Vagina (tissue), 2 donors: ENCODE measurements around the gene TIMP3. TPM values are rescaled to one million over a fixed set of nuclear protein-coding genes. Genes with fewer than 3 reads are reported as not detected.
A peak's percentile ranks its signal among the peaks of the same experiment; 100 is the strongest.

Experiments
- DNase-seq, 2 donors: peaks; one replicate each; pipeline ENCODE4 v3.0.0-alpha.2; 2017; ENCODE audit errors: extremely low spot score in 2 of 2
- H3K27ac ChIP-seq: fragments of 200-600 bp; sonication (generic); one replicate; pipeline ENCODE4 v1.5.1; 2019
- H3K27me3 ChIP-seq: fragments of 200-600 bp; sonication (generic); one replicate; pipeline ENCODE4 v1.5.1; 2019
- H3K36me3 ChIP-seq, 2 donors: fragments of 200-600 bp; sonication (generic); one replicate each; pipeline ENCODE4 v1.5.1; 2017 to 2019
- H3K4me1 ChIP-seq: fragments of 200-600 bp; sonication (generic); one replicate; pipeline ENCODE4 v1.5.1; 2019
- H3K4me3 ChIP-seq, 2 donors: fragments of 200-600 bp; sonication (generic); 1 replicate in 1 of 2; 2 replicates in 1 of 2; pipeline ENCODE4 v1.5.1; 2016 to 2019
- H3K9me3 ChIP-seq: fragments of 200-600 bp; sonication (generic); one replicate; pipeline ENCODE4 v1.5.1; 2019
- POLR2A ChIP-seq, 2 donors: fragments of 450-650 bp; IDR thresholded peaks; one replicate each; pipeline ENCODE4 v1.6.1; 2017; ENCODE audit warnings: antibody characterized with exemption in 2 of 2, mild to moderate bottlenecking in 2 of 2, moderate library complexity in 2 of 2
- POLR2AphosphoS5 ChIP-seq, 2 donors: sonication (generic); formaldehyde crosslinking; IDR thresholded peaks; one replicate each; pipeline ENCODE4 v1.9.0; 2017; ENCODE audit warnings: antibody characterized with exemption in 2 of 2, mild to moderate bottlenecking in 2 of 2, low read depth in 1 of 2; ENCODE audit not compliant: insufficient read depth in 1 of 2
- intact Hi-C: fragments of 100-400 bp; cut with DNase I; formaldehyde crosslinking; loops from one replicate; pipeline ENCODE4 v1.15.1; 2023
- total RNA-seq: library from RNA; depleted of rRNA; stranded (reverse); fragments of >200 nt; gene quantifications from one replicate; pipeline ENCODE4 v1.2.3, GENCODE V29; 2016
- TF ChIP-seq, protein P1 (sequence below), 3 experiments: fragments of 450-650 bp in 2 of 3; fragments of 200-600 bp in 1 of 3; sonication (generic) in 1 of 3; IDR thresholded peaks; one replicate each; pipeline ENCODE4 v1.5.1; 2017 to 2019; ENCODE audit warnings: antibody characterized with exemption in 3 of 3, mild to moderate bottlenecking in 2 of 3, moderate library complexity in 2 of 3

Gene TIMP3
- total RNA-seq, 1 donor from 2014 or later, result 262 TPM

DNA sequence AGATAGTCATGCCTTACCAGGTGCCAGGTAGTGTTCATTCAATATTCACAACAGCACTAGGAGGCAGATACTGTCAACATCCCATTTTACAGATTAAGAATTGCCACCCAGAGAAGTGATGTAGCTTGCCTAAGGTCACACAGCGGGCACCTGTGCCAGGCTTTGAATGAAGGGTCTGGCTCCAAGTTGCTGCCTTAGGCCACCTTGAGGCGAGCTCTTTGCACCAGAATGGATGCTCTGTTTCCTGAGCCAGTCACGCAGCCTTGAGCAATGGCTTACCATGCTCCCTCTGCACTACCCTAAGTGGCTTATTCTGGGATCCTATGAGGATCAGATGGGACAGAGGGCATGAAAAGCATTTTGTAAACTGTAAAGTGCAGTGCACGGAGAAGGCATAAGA, 25.1 kb upstream of the TIMP3 start:
- TF ChIP-seq, protein P1, sequence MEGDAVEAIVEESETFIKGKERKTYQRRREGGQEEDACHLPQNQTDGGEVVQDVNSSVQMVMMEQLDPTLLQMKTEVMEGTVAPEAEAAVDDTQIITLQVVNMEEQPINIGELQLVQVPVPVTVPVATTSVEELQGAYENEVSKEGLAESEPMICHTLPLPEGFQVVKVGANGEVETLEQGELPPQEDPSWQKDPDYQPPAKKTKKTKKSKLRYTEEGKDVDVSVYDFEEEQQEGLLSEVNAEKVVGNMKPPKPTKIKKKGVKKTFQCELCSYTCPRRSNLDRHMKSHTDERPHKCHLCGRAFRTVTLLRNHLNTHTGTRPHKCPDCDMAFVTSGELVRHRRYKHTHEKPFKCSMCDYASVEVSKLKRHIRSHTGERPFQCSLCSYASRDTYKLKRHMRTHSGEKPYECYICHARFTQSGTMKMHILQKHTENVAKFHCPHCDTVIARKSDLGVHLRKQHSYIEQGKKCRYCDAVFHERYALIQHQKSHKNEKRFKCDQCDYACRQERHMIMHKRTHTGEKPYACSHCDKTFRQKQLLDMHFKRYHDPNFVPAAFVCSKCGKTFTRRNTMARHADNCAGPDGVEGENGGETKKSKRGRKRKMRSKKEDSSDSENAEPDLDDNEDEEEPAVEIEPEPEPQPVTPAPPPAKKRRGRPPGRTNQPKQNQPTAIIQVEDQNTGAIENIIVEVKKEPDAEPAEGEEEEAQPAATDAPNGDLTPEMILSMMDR (IDR thresholded peaks at IDR 0.05), result no peak
- H3K27me3 ChIP-seq, result no peaks in the 10 kb centered on the region
- peaks cover 8% of the 10 kb centered on the region for H3K4me1 ChIP-seq
- intact Hi-C loops, result no loop called here
- H3K4me3 ChIP-seq, result no peak overlapping the region
- no peaks in the 10 kb centered on the region for H3K36me3 ChIP-seq
- DNase-seq, result no peak
- H3K27ac ChIP-seq, result no peak overlapping the region
- no peaks in the 10 kb centered on the region for H3K9me3 ChIP-seq

DNA sequence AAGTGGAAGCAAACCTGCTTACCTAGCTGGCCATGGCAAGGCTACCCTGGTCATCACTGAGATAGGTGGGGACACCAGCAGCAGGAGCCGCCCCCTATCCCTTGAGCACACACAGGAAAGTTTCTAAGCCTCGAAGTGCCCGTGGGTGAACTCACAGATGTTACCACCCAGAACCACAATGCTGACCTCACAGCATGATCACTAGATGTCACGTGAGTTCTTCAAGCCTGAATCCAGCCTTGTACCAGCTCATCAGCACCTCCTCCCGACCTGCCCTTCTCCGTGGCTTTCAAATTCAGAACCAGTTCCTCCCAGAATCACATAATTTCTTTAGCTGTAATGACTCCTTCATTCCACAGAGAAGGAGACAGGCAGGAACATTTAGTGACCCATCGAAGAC, 24.7 kb upstream of the TIMP3 start:
- intact Hi-C loops, result no loop called here
- DNase-seq, result no peak
- Histone ChIP-seq H3K4me3 (no peak overlapping the region), H3K36me3 (no peaks in the 10 kb centered on the region), H3K27ac (no peak overlapping the region), H3K9me3 (no peaks in the 10 kb centered on the region), H3K4me1 (peaks cover 8% of the 10 kb centered on the region), H3K27me3 (no peaks in the 10 kb centered on the region)
- no peak for TF ChIP-seq POLR2AphosphoS5 (IDR thresholded peaks at IDR 0.05; ENCODE audit: insufficient read depth in 1 of 2, low read depth in 1 of 2)
- TF ChIP-seq, protein P1 (IDR thresholded peaks at IDR 0.05), result no peak
- TF ChIP-seq POLR2A (IDR thresholded peaks at IDR 0.05), result no peak

DNA sequence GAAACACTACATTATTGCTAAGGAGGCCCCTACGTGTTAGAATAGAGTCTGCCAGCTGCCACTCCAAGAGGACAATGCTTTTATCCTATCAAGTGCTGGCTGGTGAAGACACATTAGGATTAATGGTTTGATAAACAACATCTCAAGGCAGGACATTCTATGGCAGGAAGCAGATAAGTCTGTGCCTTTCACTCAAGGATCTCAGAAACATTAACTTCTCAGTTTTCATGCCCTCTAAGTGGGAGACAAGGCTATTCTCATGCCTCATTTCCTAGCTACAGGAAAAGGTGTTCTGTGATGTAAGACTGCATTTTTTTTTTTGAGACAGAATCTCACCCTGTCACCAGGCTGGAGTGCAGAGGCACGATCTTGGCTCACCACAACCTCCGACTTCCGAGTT, 23.5 kb upstream of the TIMP3 start:
- DNase-seq, result no peak
- Histone ChIP-seq H3K36me3 (no peaks in the 10 kb centered on the region), H3K27me3 (no peaks in the 10 kb centered on the region), H3K4me3 (no peak overlapping the region), H3K9me3 (no peaks in the 10 kb centered on the region), H3K4me1 (peaks cover 8% of the 10 kb centered on the region), H3K27ac (no peak overlapping the region)
- intact Hi-C loops, result no loop called here
- TF ChIP-seq POLR2AphosphoS5 (IDR thresholded peaks at IDR 0.05; ENCODE audit: insufficient read depth in 1 of 2, low read depth in 1 of 2) (no peak), POLR2A (IDR thresholded peaks at IDR 0.05) (no peak)
- TF ChIP-seq, protein P1 (IDR thresholded peaks at IDR 0.05), result no peak

DNA sequence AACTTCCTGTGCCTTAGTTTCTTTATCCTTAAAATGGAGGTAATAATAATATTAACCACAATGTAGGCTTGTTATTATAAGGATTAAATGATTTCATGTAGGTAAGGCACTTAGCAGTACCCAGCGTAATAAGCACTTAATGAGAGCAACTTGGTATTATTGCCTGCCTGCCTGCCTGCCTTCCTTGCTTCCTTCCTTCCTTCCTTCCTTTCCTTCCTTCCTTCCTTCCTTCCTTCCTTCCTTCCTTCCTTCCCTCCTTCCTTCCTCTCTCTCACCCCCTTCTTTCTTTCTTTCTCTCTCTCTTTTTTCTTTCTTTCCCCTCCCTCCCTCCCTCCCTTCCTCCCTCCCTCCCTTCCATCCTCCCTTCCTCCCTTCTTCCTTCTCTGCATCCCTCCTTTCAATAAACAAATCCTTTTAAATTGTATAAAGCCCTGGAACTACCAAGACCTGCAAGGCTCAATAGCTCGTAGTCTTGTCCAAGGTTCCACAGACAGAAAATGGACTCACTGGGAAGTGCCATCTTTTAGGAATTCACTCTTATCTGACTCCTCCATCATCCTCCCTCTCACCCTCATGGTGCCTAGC, 20.7 kb upstream of the TIMP3 start:
- no peak overlapping the region for H3K4me3 ChIP-seq
- H3K27me3 ChIP-seq, result no peaks in the 10 kb centered on the region
- H3K27ac ChIP-seq, result peak overlapping the region; percentile 81
- H3K36me3 ChIP-seq, result no peaks in the 10 kb centered on the region
- no peak for DNase-seq
- H3K4me1 ChIP-seq, result peaks cover 8% of the 10 kb centered on the region
- intact Hi-C loops, result no loop called here
- TF ChIP-seq POLR2AphosphoS5 (IDR thresholded peaks at IDR 0.05; ENCODE audit: insufficient read depth in 1 of 2, low read depth in 1 of 2) (no peak), POLR2A (IDR thresholded peaks at IDR 0.05) (no peak)
- TF ChIP-seq, protein P1 (IDR thresholded peaks at IDR 0.05), result no peak
- H3K9me3 ChIP-seq, result no peaks in the 10 kb centered on the region

DNA sequence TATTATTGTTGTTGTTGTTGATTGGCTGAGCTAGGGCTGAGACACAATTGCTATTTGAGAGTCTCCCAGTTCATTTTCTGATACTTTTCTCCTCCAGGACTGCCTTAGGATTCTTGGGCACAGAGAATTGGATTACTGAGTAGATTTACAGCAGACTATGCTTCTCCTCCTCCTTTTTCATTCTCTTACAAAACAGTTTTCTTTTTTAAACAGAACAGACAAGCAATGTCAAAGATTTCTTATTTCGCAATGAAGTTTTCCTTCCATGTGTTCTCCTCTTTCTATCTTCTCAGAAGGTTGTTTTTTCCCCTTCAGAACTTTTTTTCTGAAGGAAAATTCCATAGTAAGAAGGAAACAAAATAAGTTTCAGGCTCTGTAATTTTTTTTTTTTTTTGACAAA, 19.8 kb upstream of the TIMP3 start:
- peak overlapping the region; percentile 81 for H3K27ac ChIP-seq
- TF ChIP-seq POLR2AphosphoS5 (IDR thresholded peaks at IDR 0.05; ENCODE audit: insufficient read depth in 1 of 2, low read depth in 1 of 2) (peak in 1 of 2 donors; percentile 46), POLR2A (IDR thresholded peaks at IDR 0.05) (no peak)
- H3K4me3 ChIP-seq, result no peak overlapping the region
- H3K9me3 ChIP-seq, result no peaks in the 10 kb centered on the region
- no peaks in the 10 kb centered on the region for H3K36me3 ChIP-seq
- H3K4me1 ChIP-seq, result peaks cover 8% of the 10 kb centered on the region
- H3K27me3 ChIP-seq, result no peaks in the 10 kb centered on the region
- intact Hi-C loops, result no loop called here
- no peak for DNase-seq
